K562 (cell line): ENCODE results near the gene RUSC1. TPM values are rescaled to one million over a fixed set of nuclear protein-coding genes. Genes with fewer than 3 reads are reported as not detected.

Experiments used
- ATAC-seq: fragments of 200-7000 bp; cut with Tn5 transposase; 3 replicates; pipeline ENCODE4 v1.9.1; 2020; ENCODE audit warnings: moderate library complexity
- BruUV-seq: library from RNA; stranded (reverse); fragments of 400-500 nt; replicated peaks from 2 replicates; lab custom pipeline; 2021; lab: Mats Ljungman, UMichigan
- CTCF ChIA-PET: fragments of 300-600 bp; formaldehyde crosslinking; extraction: SDS; loops from one replicate; lab custom pipeline; 2021; ENCODE audit warnings: low intra/inter-chr PET ratio; lab: Yijun Ruan, JAX
- POLR2A ChIA-PET: fragments of 300-600, 350-650 bp; sonication (Branson Sonifier 250); formaldehyde crosslinking; extraction: SDS; loops from one replicate; lab custom pipeline; 2021; ENCODE audit warnings: antibody characterized with exemption, inconsistent platforms; lab: Yijun Ruan, JAX
- DNase-seq, 4 experiments: peaks; one replicate each; pipeline versions ENCODE4 v3.0.0 to v3.0.0-alpha.2; 2011 to 2018; ENCODE audit warnings: low spot score in 3 of 4, mixed read lengths in 3 of 4; ENCODE audit errors: extremely low read depth in 1 of 4
- FAIRE-seq: peaks from 2 replicates; lab custom pipeline; 2011; peaks lifted over from hg19 to GRCh38; lab: Jason Lieb, UNC
- H2AFZ ChIP-seq: 2 replicates; pipeline ENCODE4 v1.6.0; 2011; ENCODE audit warnings: low read depth, low read length, control low read depth, inconsistent platforms
- H3K27ac ChIP-seq: fragments of 200-600 bp; 3 replicates; pipeline ENCODE4 v1.8.0; 2011; ENCODE audit warnings: low read depth, mild to moderate bottlenecking, control low read depth, inconsistent platforms, low read length, moderate library complexity, mixed read lengths; ENCODE audit errors: extremely low read depth
- H3K27me3 ChIP-seq, 2 experiments: fragments of 300-600 bp in 1 of 2; 2 replicates in 1 of 2; 3 replicates in 1 of 2; pipeline versions ENCODE4 v1.6.0 to v1.8.0; 2011; ENCODE audit warnings: inconsistent platforms in 2 of 2, low read length in 2 of 2, mild to moderate bottlenecking in 1 of 2, mixed read lengths in 1 of 2, moderate library complexity in 1 of 2; ENCODE audit not compliant: control insufficient read depth in 2 of 2, insufficient read depth in 2 of 2
- H3K36me3 ChIP-seq: fragments of 300-600 bp; 3 replicates; pipeline ENCODE4 v1.8.0; 2011; ENCODE audit warnings: mild to moderate bottlenecking, low read length, inconsistent platforms; ENCODE audit not compliant: control insufficient read depth, insufficient read depth
- H3K4me1 ChIP-seq, 2 experiments: fragments of 200-600 bp in 1 of 2; replicated peaks in 1 of 2; 2 replicates in 1 of 2; 3 replicates in 1 of 2; pipeline versions ENCODE4 v1.5.1 to v1.8.0; 2011; ENCODE audit warnings: inconsistent platforms in 2 of 2, low read length in 2 of 2, mild to moderate bottlenecking in 1 of 2, mixed read lengths in 1 of 2, moderate library complexity in 1 of 2; ENCODE audit not compliant: control insufficient read depth in 2 of 2, insufficient read depth in 2 of 2
- H3K4me2 ChIP-seq: 2 replicates; pipeline ENCODE4 v1.6.1; 2011; ENCODE audit warnings: low read length, control low read depth, inconsistent platforms, mixed read lengths; ENCODE audit not compliant: insufficient read depth
- H3K4me3 ChIP-seq: fragments of 200-600 bp; sonication (generic), shearing (Covaris generic); 2 replicates; pipeline ENCODE4 v1.5.1; 2016; ENCODE audit warnings: control low read depth, inconsistent platforms
- H3K79me2 ChIP-seq: fragments of 200-600 bp; 3 replicates; pipeline ENCODE4 v1.8.0; 2011; ENCODE audit warnings: low read length, inconsistent platforms; ENCODE audit not compliant: control insufficient read depth, insufficient read depth
- H3K9ac ChIP-seq, 2 experiments: 2 replicates each; pipeline versions ENCODE4 v1.6.0 to v1.6.1; 2011; ENCODE audit warnings: low read depth in 2 of 2, low read length in 2 of 2, control low read depth in 1 of 2, inconsistent platforms in 1 of 2, mild to moderate bottlenecking in 1 of 2, mixed read lengths in 1 of 2; ENCODE audit not compliant: insufficient read depth in 1 of 2
- H3K9me1 ChIP-seq: one replicate; pipeline ENCODE4 v1.6.0; 2011; ENCODE audit warnings: inconsistent platforms, mild to moderate bottlenecking, low read length, moderate library complexity; ENCODE audit not compliant: control insufficient read depth, insufficient read depth
- H3K9me3 ChIP-seq: replicated peaks from 2 replicates; pipeline ENCODE4 v1.5.1; 2011; ENCODE audit warnings: low read depth, low read length, inconsistent platforms; ENCODE audit not compliant: control insufficient read depth, insufficient read depth
- H4K20me1 ChIP-seq: replicated peaks from 2 replicates; pipeline ENCODE4 v1.6.1; 2011; ENCODE audit warnings: low read length, inconsistent platforms, mixed read lengths; ENCODE audit not compliant: control insufficient read depth, insufficient read depth
- ARNT ChIP-seq, 2 experiments: fragments of 450-650 bp; IDR thresholded peaks; 2 replicates each; pipeline ENCODE4 v1.6.1; 2016; ENCODE audit warnings: mild to moderate bottlenecking in 1 of 2
- CGGBP1 ChIP-seq: fragments of 250-450 bp; sonication (Bioruptor Pico); IDR thresholded peaks from 2 replicates; pipeline ENCODE4 v1.9.0; 2021; ENCODE audit warnings: mild to moderate bottlenecking
- E2F3 ChIP-seq: fragments of 250-450 bp; sonication (Bioruptor Pico); IDR thresholded peaks from 2 replicates; pipeline ENCODE4 v1.4.0; 2020; ENCODE audit warnings: mild to moderate bottlenecking
- MYC ChIP-seq, 2 experiments: fragments of 250-450 bp in 1 of 2; sonication (Bioruptor Pico) in 1 of 2; IDR thresholded peaks; 2 replicates each; pipeline versions ENCODE4 v1.5.1 to v1.6.1; 2012 to 2021; ENCODE audit warnings: low read depth in 2 of 2, borderline replicate concordance in 1 of 2, improper control_type of control experiment in 1 of 2, low read length in 1 of 2, mild to moderate bottlenecking in 1 of 2, moderate library complexity in 1 of 2
- POLR2G ChIP-seq: fragments of 200-400 bp; formaldehyde crosslinking; IDR thresholded peaks from 2 replicates; pipeline ENCODE4 v1.6.1; 2017; ENCODE audit warnings: low read depth, mild to moderate bottlenecking, antibody characterized with exemption, low read length, moderate library complexity
- RBFOX2 ChIP-seq: fragments of 200-400 bp; formaldehyde crosslinking; IDR thresholded peaks from 2 replicates; pipeline ENCODE4 v1.6.1; 2017; ENCODE audit warnings: low read depth, mild to moderate bottlenecking, low read length, moderate library complexity
- WGBS: fragments of 100-300 bp; shearing (Covaris generic); methylation state at CpG from one replicate; pipeline ENCODE4 v1.1.6; 2016; ENCODE audit warnings: low coverage, mixed read lengths; ENCODE audit not compliant: insufficient coverage; ENCODE audit errors: missing lambda C conversion rate; 5-methylcytosine and 5-hydroxymethylcytosine counted together
- in situ Hi-C: fragments of 300-500 bp; cut with MboI; formaldehyde crosslinking; loops from 4 replicates; pipeline ENCODE4 v1.15.0; 2018; ENCODE audit warnings: inconsistent platforms, mixed read lengths
- intact Hi-C: fragments of 100-400 bp; cut with micrococcal nuclease; formaldehyde crosslinking; loops from 2 replicates; pipeline ENCODE4 v1.14.2; 2022
- polyA plus RNA-seq, 8 experiments: library from polyadenylated mRNA; depleted of rRNA in 4 of 8; stranded (reverse) in 5 of 8; unstranded in 3 of 8; fragments of >200 nt; fragmentation: Nextera tagmentation in 2 of 8; fragmentation: Illumina TruSeq in 1 of 8; extraction: Ambion mirVana in 2 of 8; extraction: Trizol in 1 of 8; gene quantifications; 2 replicates each; pipeline versions ENCODE4 v1.2.1 to v1.2.3, GENCODE V29; 2011 to 2014; ENCODE audit warnings: inconsistent platforms in 1 of 8, missing spikeins in 1 of 8
- total RNA-seq, 7 experiments: library from RNA; depleted of rRNA in 6 of 7; stranded (reverse); fragments of >200 nt in 6 of 7; fragmentation: Illumina TruSeq in 2 of 7; extraction: Trizol in 2 of 7; gene quantifications; 2 replicates each; pipeline versions ENCODE4 v1.2.1 to v1.2.3, GENCODE V29; 2011 to 2021; ENCODE audit warnings: low replicate concordance in 1 of 7

RUSC1 gene
- total and polyA plus RNA-seq, 9 of the 15 experiments (the other 6 are each of a cell fraction or from before 2014, with no cell fraction given): 5.7 to 68.3 (median 33.6) TPM

- Histone ChIP-seq H2AFZ (no peak overlapping the region), H3K27me3 (no peaks in the 10 kb centered on the region), H3K4me2 (no peak overlapping the region), H3K79me2 (no peaks in the 10 kb centered on the region), H3K4me1 (peaks cover 0 to 35% of the 10 kb centered on the region in 2 experiments; a peak in 3 of 5 replicates), H3K9ac (no peak overlapping the region), H3K9me1 (no peaks in the 10 kb centered on the region)
- WGBS: 84% methylated on average over 11 of the region's 18 CpGs
- no peak for FAIRE-seq
- in situ Hi-C loops: no loop called here
- intact Hi-C loops: no loop called here
- CTCF ChIA-PET: no interaction called here
- DNase-seq: no peak
- TF ChIP-seq MYC (IDR thresholded peaks at IDR 0.05; ENCODE audit: low read depth, low read length) (no peak), MYC (CRISPR knock-in tag; IDR thresholded peaks at IDR 0.05; ENCODE audit: borderline replicate concordance, low read depth) (no peak), RBFOX2 (0 out of 2 replicates have a peak, but pooled peaks have one; percentile 16), POLR2G (peak; percentile 66)
- TF ChIP-seq, all 486 proteins: peak for 2
- Histone ChIP-seq H3K27ac (no peak overlapping the region), H4K20me1 (no peaks in the 10 kb centered on the region; the same call in 1 of the 2 replicates), H3K36me3 (peaks cover 27% of the 10 kb centered on the region; the same call in 2 of the 3 replicates), H3K4me3 (no peak overlapping the region), H3K9me3 (no peaks in the 10 kb centered on the region)
- ATAC-seq: no peak
- no TSS peak for BruUV-seq
- POLR2A ChIA-PET: interaction anchor here (0.7 to 1.8 kb wide), 5 partner anchors 9 to 875 kb away, joined by 3 to 4 read pairs (median 4); partner anchors contain the start of genes HCN3 and PKLR
Measured at GRCh38 chr1:155285631-155286044, 35.1 kb upstream of the RUSC1 start.

DNA sequence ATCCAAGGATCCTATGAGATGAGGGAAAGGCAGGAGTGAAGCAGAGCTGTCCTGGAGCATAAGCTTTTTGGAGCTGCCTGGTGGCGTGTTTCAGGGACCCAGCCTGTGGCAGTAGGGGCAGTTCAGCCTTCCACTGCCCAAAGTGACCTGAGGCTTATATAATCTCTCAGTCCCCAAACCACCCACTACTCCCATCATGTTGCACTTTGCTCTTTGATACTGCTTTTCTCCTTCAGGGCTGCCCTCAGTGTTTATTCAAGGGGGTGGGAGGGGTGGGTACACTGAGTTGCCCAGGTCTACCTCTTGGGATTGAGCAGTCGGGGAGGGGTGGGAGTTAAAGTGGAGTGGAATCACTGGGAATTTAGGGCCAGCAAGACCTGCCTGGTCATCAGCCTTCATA is 34.1 kb upstream of the RUSC1 start:
- H3K4me3 ChIP-seq: no peak overlapping the region
- in situ Hi-C loops: no loop called here
- WGBS: 100% methylated on average over 2 of the region's 2 CpGs
- ChIA-PET CTCF (no interaction called here), POLR2A (interaction anchor here (0.8 to 1.8 kb wide), 4 partner anchors 10 to 43 kb away, joined by 3 to 4 read pairs (median 4); partner anchors contain the start of genes HCN3 and PKLR)
- ATAC-seq (no peak), FAIRE-seq (no peak), DNase-seq (no peak)
- BruUV-seq: no TSS peak
- H3K9ac ChIP-seq: no peak overlapping the region
- peaks cover 0 to 35% of the 10 kb centered on the region in 2 experiments; a peak in 3 of 5 replicates for H3K4me1 ChIP-seq
- H3K36me3 ChIP-seq: peaks cover 33% of the 10 kb centered on the region; the same call in 2 of the 3 replicates
- H3K9me1 ChIP-seq: no peaks in the 10 kb centered on the region
- H3K79me2 ChIP-seq: no peaks in the 10 kb centered on the region
- intact Hi-C loops: no loop called here
- TF ChIP-seq CGGBP1 (CRISPR knock-in tag) (no peak), E2F3 (CRISPR knock-in tag) (no peak), ARNT (IDR thresholded peaks at IDR 0.05) (no peak)
- no peak overlapping the region for H2AFZ ChIP-seq
- H4K20me1 ChIP-seq: no peaks in the 10 kb centered on the region; the same call in 1 of the 2 replicates
- H3K27ac ChIP-seq: no peak overlapping the region
- no peaks in the 10 kb centered on the region for H3K9me3 ChIP-seq
- H3K27me3 ChIP-seq: no peaks in the 10 kb centered on the region
- H3K4me2 ChIP-seq: no peak overlapping the region
